DOHH2 (cell line): Measurements from ENCODE around the gene HBA2.
"Not testable (repeated sequence)": the region's sequence is repeated elsewhere in the genome, so short reads cannot be mapped to it uniquely, and the experiment has no call there.

Source experiments
- H3F3A ChIP-seq: fragments of 200-600 bp; sonication (generic), shearing (Covaris generic); 2 replicates; pipeline ENCODE4 v1.6.0; 2016; ENCODE audit warnings: antibody characterized with exemption, mild to moderate bottlenecking; ENCODE audit not compliant: control insufficient read depth, insufficient read depth
- H3K27ac ChIP-seq: fragments of 200-600 bp; sonication (generic); 2 replicates; pipeline ENCODE4 v1.5.1; 2014; ENCODE audit warnings: low read depth, mild to moderate bottlenecking, low read length, moderate library complexity
- H3K27me3 ChIP-seq: fragments of 200-600 bp; sonication (generic); 2 replicates; pipeline ENCODE4 v1.6.1; 2014; ENCODE audit warnings: mild to moderate bottlenecking, low read length, mixed read lengths; ENCODE audit not compliant: control insufficient read depth
- H3K36me3 ChIP-seq: fragments of 200-600 bp; sonication (generic); 2 replicates; pipeline ENCODE4 v1.6.1; 2014; ENCODE audit warnings: mild to moderate bottlenecking, low read length, moderate library complexity, mixed read lengths; ENCODE audit not compliant: control insufficient read depth
- H3K4me1 ChIP-seq: fragments of 200-600 bp; sonication (generic); 2 replicates; pipeline ENCODE4 v1.6.1; 2014; ENCODE audit warnings: mild to moderate bottlenecking, low read length, mixed read lengths; ENCODE audit not compliant: control insufficient read depth
- H3K4me2 ChIP-seq: fragments of 200-600 bp; sonication (generic); 2 replicates; pipeline ENCODE4 v1.6.0; 2014; ENCODE audit warnings: mild to moderate bottlenecking, low read length, moderate library complexity
- H3K4me3 ChIP-seq: fragments of 200-600 bp; sonication (generic); 2 replicates; pipeline ENCODE4 v1.5.1; 2014; ENCODE audit warnings: mild to moderate bottlenecking, low read length, mixed read lengths
- H3K79me2 ChIP-seq: fragments of 200-600 bp; sonication (generic); 2 replicates; pipeline ENCODE4 v1.6.1; 2014; ENCODE audit warnings: mild to moderate bottlenecking, low read length, mixed read lengths; ENCODE audit not compliant: control insufficient read depth
- H3K9me2 ChIP-seq: fragments of 200-600 bp; sonication (generic); replicated peaks from 2 replicates; pipeline ENCODE4 v1.6.1; 2014; ENCODE audit warnings: mild to moderate bottlenecking, low read length, mixed read lengths; ENCODE audit not compliant: control insufficient read depth
- H3K9me3 ChIP-seq: fragments of 200-600 bp; sonication (generic); 2 replicates; pipeline ENCODE4 v1.6.1; 2014; ENCODE audit warnings: antibody characterized with exemption, low read length, mixed read lengths; ENCODE audit not compliant: control insufficient read depth, insufficient read depth
- H4K20me1 ChIP-seq: fragments of 200-600 bp; sonication (generic); 2 replicates; pipeline ENCODE4 v1.6.0; 2014; ENCODE audit warnings: low read depth, mild to moderate bottlenecking, antibody characterized with exemption, low read length, moderate library complexity; ENCODE audit not compliant: control insufficient read depth, insufficient read depth
- EZH2phosphoT487 ChIP-seq: fragments of 200-600 bp; sonication (generic); IDR thresholded peaks from 2 replicates; pipeline ENCODE4 v1.6.1; 2017; ENCODE audit warnings: borderline replicate concordance, mild to moderate bottlenecking, antibody characterized with exemption, low read length, moderate library complexity, mixed read lengths
- TF ChIP-seq, protein P1 (sequence below): fragments of 200-600 bp; sonication (generic); IDR thresholded peaks from one replicate; pipeline ENCODE4 v1.5.1; 2014; ENCODE audit warnings: antibody characterized with exemption, mild to moderate bottlenecking, low read depth, low read length; ENCODE audit not compliant: poor library complexity, severe bottlenecking

Gene HBA2

DNA sequence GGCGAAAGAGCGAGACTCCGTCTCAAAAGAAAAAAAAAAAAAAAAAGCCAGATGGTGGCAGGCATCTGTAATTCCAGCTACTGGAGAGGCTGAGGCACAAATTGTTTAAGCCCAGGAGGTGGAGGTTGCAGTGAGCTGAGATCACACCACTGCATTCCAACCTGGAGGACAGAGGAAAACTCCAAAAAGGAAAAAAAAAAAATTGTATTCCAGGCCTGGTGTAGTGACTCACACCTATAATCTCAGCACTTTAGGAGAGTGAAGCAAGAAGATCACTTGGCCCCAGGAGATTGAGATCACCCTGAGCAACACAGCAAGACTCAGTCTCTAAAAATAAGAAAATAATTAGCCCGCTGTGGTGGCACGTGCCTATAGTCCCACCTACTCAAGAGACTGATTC is 27.7 kb downstream of the HBA2 start:
- no peak for TF ChIP-seq EZH2phosphoT487
- TF ChIP-seq, protein P1, sequence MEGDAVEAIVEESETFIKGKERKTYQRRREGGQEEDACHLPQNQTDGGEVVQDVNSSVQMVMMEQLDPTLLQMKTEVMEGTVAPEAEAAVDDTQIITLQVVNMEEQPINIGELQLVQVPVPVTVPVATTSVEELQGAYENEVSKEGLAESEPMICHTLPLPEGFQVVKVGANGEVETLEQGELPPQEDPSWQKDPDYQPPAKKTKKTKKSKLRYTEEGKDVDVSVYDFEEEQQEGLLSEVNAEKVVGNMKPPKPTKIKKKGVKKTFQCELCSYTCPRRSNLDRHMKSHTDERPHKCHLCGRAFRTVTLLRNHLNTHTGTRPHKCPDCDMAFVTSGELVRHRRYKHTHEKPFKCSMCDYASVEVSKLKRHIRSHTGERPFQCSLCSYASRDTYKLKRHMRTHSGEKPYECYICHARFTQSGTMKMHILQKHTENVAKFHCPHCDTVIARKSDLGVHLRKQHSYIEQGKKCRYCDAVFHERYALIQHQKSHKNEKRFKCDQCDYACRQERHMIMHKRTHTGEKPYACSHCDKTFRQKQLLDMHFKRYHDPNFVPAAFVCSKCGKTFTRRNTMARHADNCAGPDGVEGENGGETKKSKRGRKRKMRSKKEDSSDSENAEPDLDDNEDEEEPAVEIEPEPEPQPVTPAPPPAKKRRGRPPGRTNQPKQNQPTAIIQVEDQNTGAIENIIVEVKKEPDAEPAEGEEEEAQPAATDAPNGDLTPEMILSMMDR: no peak
- H3K36me3 ChIP-seq: peaks cover 70% of the 10 kb centered on the region

DNA sequence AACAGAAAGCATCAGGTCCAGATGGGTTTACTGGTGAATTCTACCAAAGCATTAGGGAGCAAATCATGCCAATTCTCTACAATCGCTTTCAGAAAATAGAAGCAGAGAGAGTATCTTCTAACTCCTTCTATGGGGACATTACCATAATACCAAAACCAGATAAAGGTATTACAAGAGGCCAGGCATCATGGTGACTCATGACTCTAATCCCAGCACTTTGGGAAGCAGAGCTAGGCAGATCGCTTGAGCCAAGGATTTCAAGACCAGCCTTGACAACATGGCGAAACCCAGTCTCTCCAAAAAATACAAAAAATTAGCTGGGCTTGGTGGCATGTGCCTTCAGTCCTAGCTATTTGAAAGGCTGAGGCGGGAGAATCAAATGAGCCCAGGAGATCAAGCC is 30.6 kb downstream of the HBA2 start:
- 0 out of 2 replicates have a peak, but pooled peaks cover 2% of the 10 kb centered on the region for H3K79me2 ChIP-seq
- H3K9me2 ChIP-seq: no peaks in the 10 kb centered on the region
- H3F3A ChIP-seq: no peaks in the 10 kb centered on the region
- no peak overlapping the region for H3K4me3 ChIP-seq
- no peaks in the 10 kb centered on the region for H3K4me1 ChIP-seq
- H4K20me1 ChIP-seq: no peaks in the 10 kb centered on the region
- H3K4me2 ChIP-seq: no peak overlapping the region
- peaks cover 71% of the 10 kb centered on the region for H3K36me3 ChIP-seq
- H3K27ac ChIP-seq: no peak overlapping the region
- no peaks in the 10 kb centered on the region for H3K9me3 ChIP-seq
- H3K27me3 ChIP-seq: no peaks in the 10 kb centered on the region
- no peak for TF ChIP-seq EZH2phosphoT487
- TF ChIP-seq, protein P1: no peak

More for the DNA sequence above, 27.7 kb downstream of the HBA2 start:
- Histone ChIP-seq H3K27me3 (no peaks in the 10 kb centered on the region), H3K27ac (no peak overlapping the region), H4K20me1 (no peaks in the 10 kb centered on the region), H3K9me2 (no peaks in the 10 kb centered on the region), H3K4me1 (no peaks in the 10 kb centered on the region), H3F3A (no peaks in the 10 kb centered on the region), H3K4me3 (no peak overlapping the region), H3K4me2 (no peak overlapping the region), H3K79me2 (0 out of 2 replicates have a peak, but pooled peaks cover 2% of the 10 kb centered on the region), H3K9me3 (no peaks in the 10 kb centered on the region)

DNA sequence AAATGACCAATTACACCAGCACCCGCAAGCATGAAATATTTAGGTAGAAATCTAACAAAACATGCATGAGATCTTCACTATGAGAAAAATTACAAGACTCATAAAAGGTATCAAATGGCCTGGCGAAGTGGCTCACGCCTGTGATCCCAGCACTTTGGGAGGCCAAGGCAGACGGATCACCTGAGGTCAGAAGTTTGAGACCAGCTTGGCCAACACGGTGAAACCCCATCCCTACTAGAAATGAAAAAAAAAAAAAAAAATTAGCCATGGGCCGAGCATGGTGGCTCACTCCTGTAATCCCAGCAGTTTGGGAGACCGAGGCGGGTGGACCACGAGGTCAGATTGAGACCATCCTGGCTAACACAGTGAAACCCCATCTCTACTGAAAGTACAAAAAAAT is 31.4 kb downstream of the HBA2 start:
- not testable (repeated sequence) for H3K9me2 ChIP-seq, H4K20me1 ChIP-seq, H3K4me1 ChIP-seq, H3K9me3 ChIP-seq, H3K79me2 ChIP-seq, H3K4me2 ChIP-seq, H3K27ac ChIP-seq, H3K27me3 ChIP-seq, H3F3A ChIP-seq, H3K4me3 ChIP-seq
- peaks cover 71% of the 10 kb centered on the region for H3K36me3 ChIP-seq

DNA sequence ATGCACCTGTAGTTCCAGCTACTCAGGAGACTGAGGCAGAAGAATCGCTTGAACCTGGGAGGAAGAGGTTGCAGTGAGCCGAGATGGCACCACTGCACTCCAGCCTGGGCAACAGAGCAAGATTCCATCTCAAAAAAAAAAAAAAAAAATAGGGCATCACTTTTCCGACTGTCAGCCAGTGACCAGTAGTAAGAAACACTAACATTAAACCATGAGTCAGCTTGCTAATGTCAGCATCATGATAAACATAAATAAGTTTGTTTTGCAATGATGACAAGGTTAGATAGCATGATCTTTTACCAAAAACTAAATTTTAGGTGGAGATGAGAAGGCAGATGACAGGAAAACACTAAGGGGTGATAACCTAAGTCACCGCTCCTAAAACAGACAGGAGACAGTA is 36.7 kb downstream of the HBA2 start:
- H4K20me1 ChIP-seq, H3K9me3 ChIP-seq, H3K4me3 ChIP-seq, H3K27me3 ChIP-seq, H3K4me2 ChIP-seq, H3K4me1 ChIP-seq, H3F3A ChIP-seq, H3K9me2 ChIP-seq, H3K27ac ChIP-seq: not testable (repeated sequence)
- Histone ChIP-seq H3K79me2 (peaks cover 43% of the 10 kb centered on the region), H3K36me3 (peaks cover 87% of the 10 kb centered on the region)

DNA sequence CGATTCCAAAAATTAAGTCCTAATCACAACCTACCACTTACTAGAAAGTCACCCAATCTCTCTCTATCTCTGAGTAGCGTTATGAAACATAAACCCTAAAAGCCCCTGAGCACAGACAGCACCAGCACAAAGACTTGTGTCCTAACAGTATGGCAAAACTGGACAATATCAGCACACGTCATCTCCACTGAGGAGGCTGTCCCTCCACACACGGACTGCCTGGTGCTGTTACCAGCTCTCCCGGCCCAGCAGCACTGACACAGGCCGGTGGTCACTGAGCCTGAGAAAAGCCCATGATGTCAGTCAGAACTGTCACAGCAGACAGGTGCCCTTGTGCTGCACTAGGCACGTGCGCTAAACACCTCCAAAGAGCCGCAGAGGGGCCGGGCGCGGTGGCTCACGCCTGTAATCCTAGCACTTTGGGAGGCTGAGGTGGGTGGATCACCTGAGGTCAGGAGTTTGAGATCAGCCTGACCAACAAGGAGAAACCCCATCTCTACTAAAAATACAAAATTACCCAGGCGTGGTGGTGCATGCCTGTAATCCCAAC is 39.0 kb downstream of the HBA2 start:
- H3K27ac ChIP-seq, H3K4me3 ChIP-seq, H3K9me2 ChIP-seq, H3F3A ChIP-seq, H3K9me3 ChIP-seq, H3K27me3 ChIP-seq, H3K4me2 ChIP-seq, H3K4me1 ChIP-seq, H4K20me1 ChIP-seq: not testable (repeated sequence)
- Histone ChIP-seq H3K79me2 (peaks cover 65% of the 10 kb centered on the region), H3K36me3 (peaks cover 86% of the 10 kb centered on the region)
